ENCODE data around the gene PPIC.

Gene PPIC

GRCh38 chr5:123046222-123046621, 9.7 kb upstream of the PPIC start:
- no peak for DNase-seq (ENCODE audit: low read depth)
- TF ChIP-seq POLR2A (IDR thresholded peaks at IDR 0.05; ENCODE audit: extremely low read depth, insufficient read length) (no peak), MAX (IDR thresholded peaks at IDR 0.05; ENCODE audit: low read depth, low read length) (no peak), MYC (IDR thresholded peaks at IDR 0.05; ENCODE audit: low read depth, low read length) (no peak), CTCF (IDR thresholded peaks at IDR 0.05; ENCODE audit: low read depth, low read length) (no peak)
- H3K4me3 ChIP-seq (ENCODE audit: low read depth, low read length), result no peak overlapping the region

GRCh38 chr5:123044926-123045617, 8.5 kb upstream of the PPIC start:
- DNase-seq (ENCODE audit: low read depth), result no peak
- TF ChIP-seq CTCF (IDR thresholded peaks at IDR 0.05; ENCODE audit: low read depth, low read length), result no peak
- TF ChIP-seq MYC (IDR thresholded peaks at IDR 0.05; ENCODE audit: low read depth, low read length), result no peak
- TF ChIP-seq MAX (IDR thresholded peaks at IDR 0.05; ENCODE audit: low read depth, low read length), result no peak
- TF ChIP-seq POLR2A (IDR thresholded peaks at IDR 0.05; ENCODE audit: extremely low read depth, insufficient read length), result no peak

GRCh38 chr5:123039673-123040072, 3.1 kb upstream of the PPIC start:
- no peak overlapping the region for H3K4me3 ChIP-seq (ENCODE audit: low read depth, low read length)
- TF ChIP-seq CTCF (IDR thresholded peaks at IDR 0.05; ENCODE audit: low read depth, low read length), result no peak
- no peak for DNase-seq (ENCODE audit: low read depth)

More at GRCh38 chr5:123044926-123045617, 8.5 kb upstream of the PPIC start:
- H3K4me3 ChIP-seq (ENCODE audit: low read depth, low read length), result no peak overlapping the region

GRCh38 chr5:123037104-123037418, 536 bp upstream of the PPIC start:
- no peak overlapping the region for H3K4me3 ChIP-seq (ENCODE audit: low read depth, low read length)
- DNase-seq (ENCODE audit: low read depth), result no peak
- TF ChIP-seq MYC (IDR thresholded peaks at IDR 0.05; ENCODE audit: low read depth, low read length) (no peak), CTCF (IDR thresholded peaks at IDR 0.05; ENCODE audit: low read depth, low read length) (no peak), POLR2A (IDR thresholded peaks at IDR 0.05; ENCODE audit: extremely low read depth, insufficient read length) (no peak), MAX (IDR thresholded peaks at IDR 0.05; ENCODE audit: low read depth, low read length) (no peak)

GRCh38 chr5:123035918-123036390, 571 bp downstream of the PPIC start:
- no peak overlapping the region for H3K4me3 ChIP-seq (ENCODE audit: low read depth, low read length)
- no peak for TF ChIP-seq MYC (IDR thresholded peaks at IDR 0.05; ENCODE audit: low read depth, low read length)
- no peak for TF ChIP-seq CTCF (IDR thresholded peaks at IDR 0.05; ENCODE audit: low read depth, low read length)
- TF ChIP-seq POLR2A (IDR thresholded peaks at IDR 0.05; ENCODE audit: extremely low read depth, insufficient read length), result no peak
- TF ChIP-seq MAX (IDR thresholded peaks at IDR 0.05; ENCODE audit: low read depth, low read length), result no peak
- DNase-seq (ENCODE audit: low read depth), result no peak

All from NB4 (cell line).